K562 (cell line): Measurements from ENCODE around the gene RNF150. TPM values are rescaled to one million over a fixed set of nuclear protein-coding genes. Genes with fewer than 3 reads are reported as not detected.

ENCODE experiments used
- ATAC-seq: fragments of 200-7000 bp; cut with Tn5 transposase; 3 replicates; pipeline ENCODE4 v1.9.1; 2020; ENCODE audit warnings: moderate library complexity
- BruUV-seq: library from RNA; stranded (reverse); fragments of 400-500 nt; replicated peaks from 2 replicates; lab custom pipeline; 2021; lab: Mats Ljungman, UMichigan
- CTCF ChIA-PET: fragments of 300-600 bp; formaldehyde crosslinking; extraction: SDS; loops from one replicate; lab custom pipeline; 2021; ENCODE audit warnings: low intra/inter-chr PET ratio; lab: Yijun Ruan, JAX
- POLR2A ChIA-PET: fragments of 300-600, 350-650 bp; sonication (Branson Sonifier 250); formaldehyde crosslinking; extraction: SDS; loops from one replicate; lab custom pipeline; 2021; ENCODE audit warnings: antibody characterized with exemption, inconsistent platforms; lab: Yijun Ruan, JAX
- DNase-seq, 4 experiments: peaks; one replicate each; pipeline versions ENCODE4 v3.0.0 to v3.0.0-alpha.2; 2011 to 2018; ENCODE audit warnings: low spot score in 3 of 4, mixed read lengths in 3 of 4; ENCODE audit errors: extremely low read depth in 1 of 4
- FAIRE-seq: peaks from 2 replicates; lab custom pipeline; 2011; peaks lifted over from hg19 to GRCh38; lab: Jason Lieb, UNC
- H2AFZ ChIP-seq: 2 replicates; pipeline ENCODE4 v1.6.0; 2011; ENCODE audit warnings: low read depth, low read length, control low read depth, inconsistent platforms
- H3K27ac ChIP-seq: fragments of 200-600 bp; 3 replicates; pipeline ENCODE4 v1.8.0; 2011; ENCODE audit warnings: low read depth, mild to moderate bottlenecking, control low read depth, inconsistent platforms, low read length, moderate library complexity, mixed read lengths; ENCODE audit errors: extremely low read depth
- H3K27me3 ChIP-seq, 2 experiments: fragments of 300-600 bp in 1 of 2; 2 replicates in 1 of 2; 3 replicates in 1 of 2; pipeline versions ENCODE4 v1.6.0 to v1.8.0; 2011; ENCODE audit warnings: inconsistent platforms in 2 of 2, low read length in 2 of 2, mild to moderate bottlenecking in 1 of 2, mixed read lengths in 1 of 2, moderate library complexity in 1 of 2; ENCODE audit not compliant: control insufficient read depth in 2 of 2, insufficient read depth in 2 of 2
- H3K36me3 ChIP-seq: fragments of 300-600 bp; 3 replicates; pipeline ENCODE4 v1.8.0; 2011; ENCODE audit warnings: mild to moderate bottlenecking, low read length, inconsistent platforms; ENCODE audit not compliant: control insufficient read depth, insufficient read depth
- H3K4me1 ChIP-seq, 2 experiments: fragments of 200-600 bp in 1 of 2; replicated peaks in 1 of 2; 2 replicates in 1 of 2; 3 replicates in 1 of 2; pipeline versions ENCODE4 v1.5.1 to v1.8.0; 2011; ENCODE audit warnings: inconsistent platforms in 2 of 2, low read length in 2 of 2, mild to moderate bottlenecking in 1 of 2, mixed read lengths in 1 of 2, moderate library complexity in 1 of 2; ENCODE audit not compliant: control insufficient read depth in 2 of 2, insufficient read depth in 2 of 2
- H3K4me2 ChIP-seq: 2 replicates; pipeline ENCODE4 v1.6.1; 2011; ENCODE audit warnings: low read length, control low read depth, inconsistent platforms, mixed read lengths; ENCODE audit not compliant: insufficient read depth
- H3K4me3 ChIP-seq: fragments of 200-600 bp; sonication (generic), shearing (Covaris generic); 2 replicates; pipeline ENCODE4 v1.5.1; 2016; ENCODE audit warnings: control low read depth, inconsistent platforms
- H3K79me2 ChIP-seq: fragments of 200-600 bp; 3 replicates; pipeline ENCODE4 v1.8.0; 2011; ENCODE audit warnings: low read length, inconsistent platforms; ENCODE audit not compliant: control insufficient read depth, insufficient read depth
- H3K9ac ChIP-seq, 2 experiments: 2 replicates each; pipeline versions ENCODE4 v1.6.0 to v1.6.1; 2011; ENCODE audit warnings: low read depth in 2 of 2, low read length in 2 of 2, control low read depth in 1 of 2, inconsistent platforms in 1 of 2, mild to moderate bottlenecking in 1 of 2, mixed read lengths in 1 of 2; ENCODE audit not compliant: insufficient read depth in 1 of 2
- H3K9me1 ChIP-seq: one replicate; pipeline ENCODE4 v1.6.0; 2011; ENCODE audit warnings: inconsistent platforms, mild to moderate bottlenecking, low read length, moderate library complexity; ENCODE audit not compliant: control insufficient read depth, insufficient read depth
- H3K9me3 ChIP-seq: replicated peaks from 2 replicates; pipeline ENCODE4 v1.5.1; 2011; ENCODE audit warnings: low read depth, low read length, inconsistent platforms; ENCODE audit not compliant: control insufficient read depth, insufficient read depth
- H4K20me1 ChIP-seq: replicated peaks from 2 replicates; pipeline ENCODE4 v1.6.1; 2011; ENCODE audit warnings: low read length, inconsistent platforms, mixed read lengths; ENCODE audit not compliant: control insufficient read depth, insufficient read depth
- ATF7 ChIP-seq: fragments of 450-650 bp; IDR thresholded peaks from 2 replicates; pipeline ENCODE4 v1.7.1; 2014; ENCODE audit warnings: mild to moderate bottlenecking, moderate library complexity
- CBFA2T2 ChIP-seq: fragments of 450-650 bp; conservative IDR thresholded peaks from 2 replicates; pipeline ENCODE4 v1.6.1; 2017; ENCODE audit warnings: mild to moderate bottlenecking
- NRF1 ChIP-seq, 2 experiments: fragments of 450-650 bp; IDR thresholded peaks in 1 of 2; conservative IDR thresholded peaks in 1 of 2; 2 replicates each; pipeline ENCODE4 v1.6.1; 2014; ENCODE audit warnings: mild to moderate bottlenecking in 2 of 2
- TAF15 ChIP-seq: fragments of 200-400 bp; formaldehyde crosslinking; IDR thresholded peaks from 2 replicates; pipeline ENCODE4 v1.6.1; 2017; ENCODE audit warnings: mild to moderate bottlenecking, low read depth, low read length, moderate library complexity
- ZNF121 ChIP-seq: sonication (generic); formaldehyde crosslinking; conservative IDR thresholded peaks from 2 replicates; pipeline ENCODE4 v1.8.0; 2022; ENCODE audit warnings: missing genetic modification reagents
- ZNF175 ChIP-seq: fragments of 200-800 bp; sonication (Bioruptor generic); IDR thresholded peaks from 2 replicates; pipeline ENCODE4 v1.6.1; 2016; ENCODE audit warnings: low read depth, mild to moderate bottlenecking, missing genetic modification characterization, missing compliant biosample characterization
- ZNF316 ChIP-seq: fragments of 450-650 bp; IDR thresholded peaks from 2 replicates; pipeline ENCODE4 v1.6.1; 2016
- WGBS: fragments of 100-300 bp; shearing (Covaris generic); methylation state at CpG from one replicate; pipeline ENCODE4 v1.1.6; 2016; ENCODE audit warnings: low coverage, mixed read lengths; ENCODE audit not compliant: insufficient coverage; ENCODE audit errors: missing lambda C conversion rate; 5-methylcytosine and 5-hydroxymethylcytosine counted together
- in situ Hi-C: fragments of 300-500 bp; cut with MboI; formaldehyde crosslinking; loops from 4 replicates; pipeline ENCODE4 v1.15.0; 2018; ENCODE audit warnings: inconsistent platforms, mixed read lengths
- intact Hi-C: fragments of 100-400 bp; cut with micrococcal nuclease; formaldehyde crosslinking; loops from 2 replicates; pipeline ENCODE4 v1.14.2; 2022
- polyA plus RNA-seq, 8 experiments: library from polyadenylated mRNA; depleted of rRNA in 4 of 8; stranded (reverse) in 5 of 8; unstranded in 3 of 8; fragments of >200 nt; fragmentation: Nextera tagmentation in 2 of 8; fragmentation: Illumina TruSeq in 1 of 8; extraction: Ambion mirVana in 2 of 8; extraction: Trizol in 1 of 8; gene quantifications; 2 replicates each; pipeline versions ENCODE4 v1.2.1 to v1.2.3, GENCODE V29; 2011 to 2014; ENCODE audit warnings: inconsistent platforms in 1 of 8, missing spikeins in 1 of 8
- total RNA-seq, 7 experiments: library from RNA; depleted of rRNA in 6 of 7; stranded (reverse); fragments of >200 nt in 6 of 7; fragmentation: Illumina TruSeq in 2 of 7; extraction: Trizol in 2 of 7; gene quantifications; 2 replicates each; pipeline versions ENCODE4 v1.2.1 to v1.2.3, GENCODE V29; 2011 to 2021; ENCODE audit warnings: low replicate concordance in 1 of 7
- TF ChIP-seq, protein P1 (sequence below): sonication (generic); formaldehyde crosslinking; IDR thresholded peaks from 2 replicates; pipeline ENCODE4 v1.8.0; 2022; ENCODE audit warnings: mild to moderate bottlenecking, low read depth, missing genetic modification reagents

The RNF150 gene
- total and polyA plus RNA-seq, 9 of the 15 experiments (the other 6 are each of a cell fraction or from before 2014, with no cell fraction given): 0.09 TPM; not detected in 8

DNA sequence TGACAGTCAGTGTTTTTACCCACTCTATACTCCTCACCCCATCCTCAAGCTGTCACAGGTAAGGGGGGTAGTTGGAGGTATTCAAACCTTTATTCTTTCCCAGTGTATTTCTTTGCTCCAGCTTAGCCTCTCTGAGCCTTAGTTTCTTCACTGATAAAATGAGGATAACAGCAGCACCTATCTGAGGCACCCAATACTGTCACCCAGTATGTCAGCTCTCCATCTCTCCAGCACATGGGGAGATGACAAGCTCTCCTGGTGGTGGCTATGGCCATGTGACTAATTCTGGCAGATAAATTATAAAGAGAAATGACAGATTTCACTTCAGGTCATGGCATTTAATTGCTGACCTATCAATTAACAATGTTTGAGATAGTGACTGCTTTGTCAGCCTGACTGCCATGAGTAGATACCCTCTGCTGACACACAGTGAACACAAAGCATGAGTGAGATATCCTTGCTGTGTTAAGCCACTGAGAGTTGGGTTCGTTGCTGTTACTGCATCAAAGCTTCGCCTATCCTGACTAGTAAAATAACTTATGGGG, 200.7 kb downstream of the RNF150 start:
- Histone ChIP-seq H3K9me1 (no peaks in the 10 kb centered on the region), H3K27me3 (no peaks in the 10 kb centered on the region; a peak in 1 of 5 replicates), H3K36me3 (no peaks in the 10 kb centered on the region), H3K79me2 (no peaks in the 10 kb centered on the region), H3K4me1 (no peaks in the 10 kb centered on the region), H3K27ac (no peak overlapping the region), H4K20me1 (no peaks in the 10 kb centered on the region), H3K4me3 (no peak overlapping the region), H2AFZ (no peak overlapping the region), H3K9ac (no peak overlapping the region), H3K9me3 (no peaks in the 10 kb centered on the region), H3K4me2 (no peak overlapping the region)
- ATAC-seq: no peak
- in situ Hi-C loops: no loop called here
- no peak for FAIRE-seq
- POLR2A ChIA-PET: no interaction called here
- WGBS: 0% methylated on average over 2 of the region's 2 CpGs
- no TSS peak for BruUV-seq
- no peak for DNase-seq
- intact Hi-C loops: no loop called here
- CTCF ChIA-PET: no interaction called here
- TF ChIP-seq ZNF316: peak; percentile 41; the same call in 1 of the 2 replicates
- no peak for TF ChIP-seq ZNF121 (CRISPR knock-in tag)

DNA sequence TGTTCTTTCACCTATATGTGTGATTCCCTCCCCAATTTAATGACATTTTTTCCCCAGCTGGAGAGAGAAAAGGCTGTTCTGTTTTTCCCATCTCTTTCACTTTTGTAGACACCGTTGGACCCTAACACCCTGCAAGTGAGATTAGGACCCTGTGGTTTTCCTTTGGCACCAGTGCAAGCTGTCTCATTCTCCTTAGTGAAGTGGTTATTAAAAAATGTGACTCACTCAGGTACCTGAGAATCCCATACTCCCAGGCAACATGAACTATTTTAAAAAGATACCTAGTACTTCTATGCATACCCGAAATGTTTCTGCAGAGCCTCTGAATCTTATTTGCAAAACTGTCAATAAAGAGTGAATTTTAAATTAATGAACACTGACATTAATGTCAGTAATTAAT, 201.4 kb downstream of the RNF150 start:
- TF ChIP-seq ATF7 (no peak), NRF1 (conservative IDR thresholded peaks at IDR 0.05 in 1 of 2, IDR thresholded peaks at IDR 0.05 in 1 of 2) (no peak), TAF15 (no peak), ZNF175 (CRISPR knock-in tag) (no peak), CBFA2T2 (no peak)
- TF ChIP-seq, protein P1, sequence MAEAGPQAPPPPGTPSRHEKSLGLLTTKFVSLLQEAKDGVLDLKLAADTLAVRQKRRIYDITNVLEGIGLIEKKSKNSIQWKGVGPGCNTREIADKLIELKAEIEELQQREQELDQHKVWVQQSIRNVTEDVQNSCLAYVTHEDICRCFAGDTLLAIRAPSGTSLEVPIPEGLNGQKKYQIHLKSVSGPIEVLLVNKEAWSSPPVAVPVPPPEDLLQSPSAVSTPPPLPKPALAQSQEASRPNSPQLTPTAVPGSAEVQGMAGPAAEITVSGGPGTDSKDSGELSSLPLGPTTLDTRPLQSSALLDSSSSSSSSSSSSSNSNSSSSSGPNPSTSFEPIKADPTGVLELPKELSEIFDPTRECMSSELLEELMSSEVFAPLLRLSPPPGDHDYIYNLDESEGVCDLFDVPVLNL (CRISPR knock-in tag): no peak
- BruUV-seq: no TSS peak
- Histone ChIP-seq H4K20me1 (no peaks in the 10 kb centered on the region), H3K27me3 (no peaks in the 10 kb centered on the region; a peak in 1 of 5 replicates), H3K4me3 (no peak overlapping the region), H3K4me2 (no peak overlapping the region), H3K9me1 (no peaks in the 10 kb centered on the region), H3K36me3 (no peaks in the 10 kb centered on the region), H3K4me1 (no peaks in the 10 kb centered on the region), H3K79me2 (no peaks in the 10 kb centered on the region), H3K9me3 (no peaks in the 10 kb centered on the region), H3K9ac (no peak overlapping the region), H3K27ac (no peak overlapping the region), H2AFZ (no peak overlapping the region)
- POLR2A ChIA-PET: no interaction called here
- no peak for FAIRE-seq
- intact Hi-C loops: no loop called here
- CTCF ChIA-PET: no interaction called here
- no peak for DNase-seq
- no peak for ATAC-seq
- 0% methylated on average over 2 of the region's 2 CpGs for WGBS
- in situ Hi-C loops: no loop called here
